Measurements from ENCODE around the gene MT1G.

MT1G gene

GRCh38 chr16:56662357-56663354 is 5.2 kb downstream of the MT1G start:
- peak; percentile 41 for DNase-seq

- no peak for DNase-seq
These were observed 9.5 kb downstream of the MT1G start for GRCh38 chr16:56658327-56658875.

- DNase-seq = peak; percentile 83
These were observed 10.1 kb downstream of the MT1G start, which contains the start of gene MT1F for GRCh38 chr16:56657555-56658326. TSS of gene MT1F (plus strand) at chr16:56657959. CDS start at chr16:56658059, 100 bp downstream.

- DNase-seq = no peak
These were observed 14.6 kb downstream of the MT1G start for GRCh38 chr16:56653218-56653617.

GRCh38 chr16:56652600-56652999 is 15.3 kb downstream of the MT1G start:
- DNase-seq = no peak

GRCh38 chr16:56651586-56651985 is 16.3 kb downstream of the MT1G start, which contains the start of gene MT1B:
TSS of gene MT1B (plus strand) at chr16:56651886. CDS start at chr16:56651954, 68 bp downstream.
- DNase-seq = no peak

GRCh38 chr16:56649820-56650219 is 18.0 kb downstream of the MT1G start:
- DNase-seq = no peak

GRCh38 chr16:56649271-56649670 is 18.6 kb downstream of the MT1G start:
- DNase-seq = no peak

- no peak for DNase-seq
These were observed 20.0 kb downstream of the MT1G start for GRCh38 chr16:56647641-56648431.

GRCh38 chr16:56645838-56646237 is 22.0 kb downstream of the MT1G start:
- no peak for DNase-seq

- no peak for DNase-seq
These were observed 22.6 kb downstream of the MT1G start for GRCh38 chr16:56645311-56645710.

GRCh38 chr16:56643833-56644232 is 24.0 kb downstream of the MT1G start:
- no peak for DNase-seq

- DNase-seq = peak; percentile 67
These were observed 24.6 kb downstream of the MT1G start for GRCh38 chr16:56643080-56643778.

GRCh38 chr16:56641166-56641565 is 26.7 kb downstream of the MT1G start:
- no peak for DNase-seq

GRCh38 chr16:56640076-56640475 is 27.8 kb downstream of the MT1G start:
- no peak for DNase-seq

GRCh38 chr16:56639045-56639444 is 28.8 kb downstream of the MT1G start:
- no peak for DNase-seq

GRCh38 chr16:56637814-56638750 is 29.8 kb downstream of the MT1G start, which contains the start of gene MT1A:
TSS of gene MT1A (plus strand) at chr16:56638666. CDS start at chr16:56638739, 73 bp downstream.
- DNase-seq = no peak

GRCh38 chr16:56636616-56637413 is 31.1 kb downstream of the MT1G start:
- DNase-seq = no peak

GRCh38 chr16:56635441-56635967 is 32.4 kb downstream of the MT1G start:
- DNase-seq = no peak
